Loucy (cell line): ENCODE results near the gene USP34.

Experiments used
- CTCF ChIP-seq: fragments of 200-600 bp; sonication (generic); conservative IDR thresholded peaks from 2 replicates; pipeline ENCODE4 v1.5.1; 2014; ENCODE audit warnings: mild to moderate bottlenecking, antibody characterized with exemption, low read length
- EZH2phosphoT487 ChIP-seq: fragments of 200-600 bp; IDR thresholded peaks from 2 replicates; pipeline ENCODE4 v1.6.1; 2018; ENCODE audit warnings: antibody characterized with exemption, mild to moderate bottlenecking, moderate library complexity, borderline replicate concordance

- TF ChIP-seq CTCF: no peak
- no peak for TF ChIP-seq EZH2phosphoT487
Measured at GRCh38 chr2:61450144-61450543, 20.7 kb downstream of the USP34 start.
